ENCODE data around the gene ZNF701.
"Not testable (repeated sequence)": the region's sequence is repeated elsewhere in the genome, so short reads cannot be mapped to it uniquely, and the experiment has no call there.

The ZNF701 gene

GRCh38 chr19:52566588-52566987, 3.5 kb upstream of the ZNF701 start:
- no peak for DNase-seq (ENCODE audit: low spot score)

DNA sequence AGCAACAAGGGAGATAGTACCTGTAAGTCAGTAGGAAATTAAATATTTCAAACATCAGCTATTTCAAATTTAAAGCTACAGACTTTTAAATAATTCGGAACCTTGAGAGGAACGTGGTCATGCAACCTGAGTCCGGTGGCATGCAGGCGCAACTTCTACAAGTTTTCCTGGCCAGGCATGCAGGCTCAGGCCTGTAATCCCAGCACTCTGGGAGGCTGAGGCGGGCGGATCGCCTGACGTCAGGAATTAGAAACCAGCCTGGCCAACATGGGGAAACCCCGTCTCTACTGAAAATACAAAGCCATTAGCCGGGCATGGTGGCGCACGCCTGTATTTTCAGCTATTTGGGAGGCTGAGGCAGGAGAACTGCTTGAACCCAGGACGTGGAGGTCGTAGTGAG, 2.2 kb upstream of the ZNF701 start:
- no peak for DNase-seq (ENCODE audit: low spot score)

GRCh38 chr19:52569638-52569999, 468 bp upstream of the ZNF701 start:
- DNase-seq (ENCODE audit: low spot score): not testable (repeated sequence)

DNA sequence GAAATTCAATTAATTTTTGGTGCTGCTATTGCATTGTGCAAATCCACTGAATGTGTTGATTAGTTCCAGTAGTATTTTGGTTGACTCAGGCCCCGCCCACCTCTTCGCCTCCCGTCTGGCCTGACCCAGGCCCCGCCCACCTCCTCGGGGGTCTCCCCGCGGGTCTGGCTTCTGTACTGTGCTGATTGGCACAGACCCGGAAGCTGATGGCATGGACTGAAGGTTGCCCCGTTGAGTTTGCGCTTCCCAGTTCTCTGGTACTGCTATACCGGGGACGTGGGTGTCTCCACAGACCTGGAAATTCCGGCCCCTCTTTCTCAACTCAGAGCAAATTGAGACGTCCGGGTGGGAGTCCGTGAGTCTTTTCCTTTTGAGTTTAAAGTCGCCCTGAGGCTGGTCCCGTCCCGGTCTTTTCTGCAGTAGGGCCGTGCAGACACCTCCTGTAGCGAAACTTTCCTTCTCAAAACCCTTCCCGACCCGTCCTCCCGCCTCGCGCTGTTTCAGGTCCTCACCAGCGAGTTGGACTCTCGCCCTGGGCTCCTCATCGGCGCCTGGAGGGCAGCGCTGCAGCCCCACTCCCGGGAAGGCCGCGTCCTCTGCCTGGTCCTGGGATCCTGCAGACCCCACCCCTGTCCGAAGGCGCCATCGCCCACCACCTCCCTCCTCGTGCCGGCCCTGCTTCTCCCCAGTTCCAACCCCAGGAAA, 14.8 kb downstream of the ZNF701 start:
- DNase-seq (ENCODE audit: low spot score): no peak

DNA sequence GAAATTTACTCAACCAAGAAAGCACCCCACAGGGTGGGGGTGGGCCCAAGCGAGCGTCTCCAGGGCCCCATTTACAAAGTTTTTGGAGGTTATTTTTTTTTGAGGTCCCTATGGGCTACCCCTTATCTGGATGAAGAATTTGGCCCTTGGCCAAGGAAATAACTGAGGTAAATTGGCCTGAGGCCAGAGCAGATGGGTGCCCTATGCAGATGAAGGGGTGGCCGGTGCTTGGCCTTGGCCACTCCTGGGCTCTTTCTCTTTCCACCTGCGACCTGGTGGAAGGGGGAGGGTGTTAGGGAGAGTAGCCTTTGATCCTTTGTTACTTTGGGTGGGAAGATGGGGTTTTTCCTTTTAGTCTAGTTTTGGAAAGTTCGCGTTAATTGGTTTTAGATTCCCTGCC, 15.5 kb downstream of the ZNF701 start:
- no peak for DNase-seq (ENCODE audit: low spot score)

DNA sequence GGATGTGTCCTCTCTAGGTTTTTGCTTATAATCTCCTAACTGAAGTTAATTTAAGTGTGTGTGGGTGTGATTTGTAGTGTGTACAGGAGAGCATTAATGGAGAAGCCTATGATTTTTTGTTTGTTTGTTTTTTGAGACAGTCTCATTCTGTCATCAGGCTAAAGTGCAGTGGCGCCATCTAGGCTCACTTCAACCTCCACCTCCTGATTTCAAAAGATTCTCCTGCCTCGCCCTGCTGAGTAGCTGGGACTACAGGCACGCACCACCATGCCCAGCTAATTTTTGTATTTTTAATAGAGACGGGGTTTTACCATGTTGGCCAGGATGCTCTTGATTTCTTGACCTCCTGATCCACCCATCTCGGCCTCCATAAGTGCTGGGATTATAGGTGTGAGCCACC, 20.6 kb downstream of the ZNF701 start:
- no peak for DNase-seq (ENCODE audit: low spot score)

DNA sequence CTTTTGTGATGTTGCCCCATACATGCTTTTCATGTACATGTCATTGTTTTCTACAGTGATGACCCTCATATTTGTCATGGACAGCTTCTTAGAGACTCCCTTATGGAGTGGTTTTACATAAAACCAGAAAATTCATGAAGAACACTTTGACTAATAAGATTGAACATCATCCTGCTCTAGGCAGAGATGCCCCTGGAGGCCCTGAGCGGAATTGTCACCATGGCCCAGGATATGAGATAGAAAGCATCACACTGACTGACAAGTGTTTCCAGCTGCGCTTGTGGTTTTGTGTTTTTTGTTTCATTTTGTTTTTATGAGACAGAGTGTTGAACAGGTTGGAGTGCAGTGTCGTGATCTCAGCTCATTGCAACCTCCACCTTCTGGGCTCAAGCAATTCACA, 22.2 kb downstream of the ZNF701 start:
- DNase-seq (ENCODE audit: low spot score): no peak

GRCh38 chr19:52593441-52593840, 23.4 kb downstream of the ZNF701 start:
- DNase-seq (ENCODE audit: low spot score): not testable (repeated sequence)

GRCh38 chr19:52599241-52599640, 29.2 kb downstream of the ZNF701 start:
- no peak for DNase-seq (ENCODE audit: low spot score)

- peak; percentile 48 for DNase-seq (ENCODE audit: low spot score)
Observed at GRCh38 chr19:52600639-52601024, 30.5 kb downstream of the ZNF701 start.

DNA sequence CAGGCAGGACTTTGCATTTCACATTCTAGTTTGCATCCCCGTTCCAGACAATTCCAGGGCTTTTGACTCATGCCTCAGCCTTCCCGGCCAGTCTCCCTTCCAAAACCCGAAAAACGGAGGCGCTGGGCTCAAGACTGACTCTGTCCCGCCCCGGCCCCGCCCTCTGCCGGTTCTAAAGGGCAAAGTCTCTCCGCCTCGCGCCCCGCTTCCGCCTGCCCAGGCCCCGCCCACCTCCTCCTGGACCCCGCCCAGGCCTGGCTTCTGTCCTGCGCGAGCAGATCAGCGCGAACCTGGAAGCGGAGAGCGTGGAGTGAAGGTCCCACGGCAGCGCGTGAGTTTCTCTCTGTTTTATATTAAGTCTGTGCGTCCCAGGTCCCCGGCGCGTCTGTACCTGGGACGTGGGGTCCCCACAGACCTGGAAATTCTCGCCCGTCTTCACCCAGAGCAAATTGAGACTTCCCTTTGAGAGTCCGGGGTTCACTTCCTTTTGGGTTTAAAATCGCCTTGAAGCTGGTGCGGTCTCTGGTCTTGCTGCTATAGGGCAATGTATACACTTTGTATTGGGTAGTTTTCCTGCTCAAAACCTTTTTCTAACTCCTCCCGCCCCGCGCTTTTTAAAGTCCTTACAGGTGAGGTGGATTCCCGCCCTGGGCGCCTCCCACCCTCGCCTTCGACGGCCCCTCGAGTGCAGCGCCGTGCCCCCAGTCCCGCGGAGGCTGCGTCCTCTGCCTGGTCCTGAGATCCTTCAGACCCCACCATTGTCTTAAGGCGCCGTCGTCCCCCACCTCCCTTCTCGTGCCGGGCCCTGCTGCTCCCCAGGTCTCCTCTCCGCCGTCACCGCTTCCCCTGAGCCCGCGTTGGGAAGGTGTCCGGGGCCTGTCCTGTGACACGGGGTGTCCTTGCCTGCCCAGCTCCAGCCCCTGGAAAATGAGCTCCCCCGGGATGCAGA, 31.2 kb downstream of the ZNF701 start:
- DNase-seq (ENCODE audit: low spot score): peak; percentile 74

DNA sequence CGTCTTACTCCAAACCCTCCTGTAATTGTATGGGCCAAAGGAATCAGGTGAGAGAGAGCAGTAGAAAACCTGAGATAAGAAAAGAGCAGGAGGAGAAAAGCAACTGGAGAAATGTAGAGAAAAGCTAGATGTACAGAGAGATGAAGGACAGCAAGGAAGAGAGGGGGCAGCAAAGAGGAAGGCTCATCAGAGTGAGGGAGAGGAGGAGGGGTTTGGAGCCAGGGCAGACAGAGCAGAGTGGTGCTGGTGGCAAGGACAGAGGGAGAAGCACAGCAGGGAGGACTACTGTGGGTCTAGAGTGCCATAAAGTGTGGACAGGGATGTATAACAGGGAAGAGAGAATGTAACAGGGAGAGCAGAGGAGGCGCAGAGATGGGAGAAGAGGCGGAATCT, 31.9 kb downstream of the ZNF701 start:
- DNase-seq (ENCODE audit: low spot score): not testable (repeated sequence)

GRCh38 chr19:52602941-52603340, 32.9 kb downstream of the ZNF701 start:
- no peak for DNase-seq (ENCODE audit: low spot score)

DNA sequence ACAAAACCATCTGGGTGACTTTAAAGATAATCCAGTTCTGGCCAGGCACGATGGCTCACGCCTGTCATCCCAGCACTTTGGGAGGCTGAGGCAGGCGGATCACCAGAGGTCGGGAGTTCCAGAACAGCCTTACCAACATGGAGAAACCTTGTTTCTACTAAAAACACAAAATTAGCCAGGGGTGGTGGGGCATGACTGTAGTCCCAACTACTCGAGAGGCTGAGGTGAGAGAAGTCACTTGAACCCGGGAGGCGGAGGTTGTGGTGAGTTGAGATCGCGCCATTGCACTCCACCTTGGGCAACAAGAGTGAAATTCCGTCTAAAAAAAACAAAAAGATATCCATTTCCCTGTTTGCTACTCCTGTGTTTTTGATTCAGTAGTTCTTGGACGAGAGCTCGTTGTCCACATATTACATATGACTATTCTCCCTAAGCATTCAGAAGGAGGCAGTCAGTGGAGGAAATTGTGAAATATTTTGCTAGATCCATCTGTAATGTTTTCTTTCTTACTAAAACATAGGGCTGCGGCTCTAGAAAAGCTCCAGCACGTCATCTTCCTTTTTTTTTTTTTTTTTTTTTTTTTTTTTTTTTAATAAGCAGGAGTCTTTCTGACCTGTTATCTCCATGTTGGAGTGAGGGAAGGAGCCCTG, 33.6 kb downstream of the ZNF701 start:
- no peak for DNase-seq (ENCODE audit: low spot score)

- no peak for DNase-seq (ENCODE audit: low spot score)
Observed at GRCh38 chr19:52613299-52613906, 43.3 kb downstream of the ZNF701 start.

- no peak for DNase-seq (ENCODE audit: low spot score)
Observed at GRCh38 chr19:52621376-52621775, 51.3 kb downstream of the ZNF701 start.

GRCh38 chr19:52622261-52622660, 52.2 kb downstream of the ZNF701 start:
- no peak for DNase-seq (ENCODE audit: low spot score)

DNA sequence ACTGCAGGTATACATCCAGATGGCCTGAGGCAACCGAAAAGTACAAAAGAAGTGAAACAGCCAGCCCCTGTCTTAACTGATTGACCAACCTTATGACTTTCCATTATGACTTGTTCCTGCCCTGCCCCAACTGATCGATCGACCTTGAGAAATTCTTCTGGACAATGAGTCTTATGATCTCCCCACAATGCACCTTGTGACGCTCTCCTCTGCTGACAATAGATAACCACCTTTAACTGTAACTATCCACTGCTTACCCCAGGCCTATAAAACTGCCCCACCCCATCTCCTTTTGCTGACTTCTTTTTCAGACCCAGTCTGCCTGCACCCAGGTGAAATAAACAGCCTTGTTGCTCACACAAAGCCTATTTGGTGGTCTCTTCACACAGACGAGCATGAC, 56.8 kb downstream of the ZNF701 start:
- DNase-seq (ENCODE audit: low spot score): no peak

- not testable (repeated sequence) for DNase-seq (ENCODE audit: low spot score)
Observed at GRCh38 chr19:52627441-52627840, 57.4 kb downstream of the ZNF701 start.

DNA sequence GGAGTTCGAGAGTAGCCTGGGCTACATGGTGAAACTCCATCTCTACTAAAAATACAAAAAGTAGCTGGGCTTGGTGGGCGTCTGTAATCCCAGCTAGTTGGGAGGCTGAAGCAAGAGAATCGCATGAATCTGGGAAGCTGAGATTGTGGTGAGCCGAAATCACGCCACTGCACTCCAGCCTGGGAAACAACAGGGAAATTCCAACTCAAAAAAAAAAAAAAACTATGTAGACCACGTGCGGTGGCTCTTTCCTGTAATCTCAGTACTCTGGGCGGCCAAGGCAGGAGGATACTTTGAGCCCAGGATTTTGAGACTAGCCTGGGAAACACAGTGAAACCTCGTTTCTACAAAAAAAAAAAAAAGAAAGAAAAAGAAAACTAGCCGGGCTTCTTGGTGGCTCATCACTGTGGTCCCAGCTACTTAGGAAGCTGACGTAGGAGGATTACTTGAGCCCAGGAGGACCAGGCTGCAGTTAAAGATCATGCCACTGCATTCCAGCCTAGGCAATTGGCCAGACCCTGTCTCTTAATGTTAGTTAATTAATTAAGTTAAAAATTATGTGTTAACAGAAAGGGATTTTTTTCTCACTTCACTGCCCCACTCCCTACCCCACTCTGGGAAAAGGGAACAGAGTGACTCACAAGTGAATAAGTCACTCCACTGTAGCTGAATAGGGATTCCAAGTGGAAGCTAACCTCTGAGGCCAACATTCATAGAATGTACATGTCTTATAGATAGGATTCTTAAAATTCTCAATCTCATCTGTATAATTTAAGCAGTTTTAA, 65.9 kb downstream of the ZNF701 start:
- no peak for DNase-seq (ENCODE audit: low spot score)
